GM23338 (cell line): Measurements from ENCODE around the gene CCDC38.

Experiments
- EZH2 ChIP-seq: fragments of 200-600 bp; sonication (generic); IDR thresholded peaks from one replicate; pipeline ENCODE4 v1.8.0; 2017; ENCODE audit warnings: antibody characterized with exemption, mild to moderate bottlenecking, low read depth; ENCODE audit not compliant: unreplicated experiment
- POLR2AphosphoS5 ChIP-seq: IDR thresholded peaks from 2 replicates; pipeline ENCODE4 v1.6.1; 2016; ENCODE audit warnings: antibody characterized with exemption, low read depth
- STAT1 ChIP-seq: IDR thresholded peaks from one replicate; pipeline ENCODE4 v1.6.1; 2016; ENCODE audit warnings: antibody characterized with exemption; ENCODE audit not compliant: unreplicated experiment
- TF ChIP-seq, protein P1 (sequence below), 2 experiments: fragments of 200-600 bp in 1 of 2; sonication (generic) in 1 of 2; conservative IDR thresholded peaks; 2 replicates each; pipeline versions ENCODE4 v1.5.1 to v1.6.1; 2016 to 2017; ENCODE audit warnings: antibody characterized with exemption in 2 of 2, low read depth in 2 of 2, mild to moderate bottlenecking in 2 of 2, moderate library complexity in 1 of 2
- TF ChIP-seq, protein P2 (sequence below): IDR thresholded peaks from one replicate; pipeline ENCODE4 v1.6.1; 2018; ENCODE audit warnings: antibody characterized with exemption; ENCODE audit not compliant: unreplicated experiment
- TF ChIP-seq, protein P3 (sequence below): IDR thresholded peaks from 2 replicates; pipeline ENCODE4 v1.6.1; 2016; ENCODE audit warnings: antibody characterized with exemption

DNA sequence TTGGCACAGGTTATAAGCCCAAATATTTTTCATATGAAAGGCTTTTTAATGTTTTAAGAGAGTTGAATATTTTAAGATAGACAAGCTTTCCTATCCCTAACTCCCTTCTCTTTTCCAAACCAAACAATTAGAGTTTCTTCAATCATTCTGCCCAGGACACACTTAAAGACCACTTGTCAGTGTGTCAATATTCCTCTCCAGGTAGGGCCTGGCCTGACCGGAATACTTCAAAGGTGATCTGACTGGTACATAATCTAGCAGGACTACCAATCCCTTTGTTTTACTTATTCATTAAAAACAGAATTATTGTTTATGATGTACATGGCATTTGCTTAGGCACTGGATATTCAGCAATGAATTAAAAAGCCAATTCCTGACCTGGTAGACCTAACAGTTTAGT, 107.8 kb downstream of the CCDC38 start:
- TF ChIP-seq, protein P1, sequence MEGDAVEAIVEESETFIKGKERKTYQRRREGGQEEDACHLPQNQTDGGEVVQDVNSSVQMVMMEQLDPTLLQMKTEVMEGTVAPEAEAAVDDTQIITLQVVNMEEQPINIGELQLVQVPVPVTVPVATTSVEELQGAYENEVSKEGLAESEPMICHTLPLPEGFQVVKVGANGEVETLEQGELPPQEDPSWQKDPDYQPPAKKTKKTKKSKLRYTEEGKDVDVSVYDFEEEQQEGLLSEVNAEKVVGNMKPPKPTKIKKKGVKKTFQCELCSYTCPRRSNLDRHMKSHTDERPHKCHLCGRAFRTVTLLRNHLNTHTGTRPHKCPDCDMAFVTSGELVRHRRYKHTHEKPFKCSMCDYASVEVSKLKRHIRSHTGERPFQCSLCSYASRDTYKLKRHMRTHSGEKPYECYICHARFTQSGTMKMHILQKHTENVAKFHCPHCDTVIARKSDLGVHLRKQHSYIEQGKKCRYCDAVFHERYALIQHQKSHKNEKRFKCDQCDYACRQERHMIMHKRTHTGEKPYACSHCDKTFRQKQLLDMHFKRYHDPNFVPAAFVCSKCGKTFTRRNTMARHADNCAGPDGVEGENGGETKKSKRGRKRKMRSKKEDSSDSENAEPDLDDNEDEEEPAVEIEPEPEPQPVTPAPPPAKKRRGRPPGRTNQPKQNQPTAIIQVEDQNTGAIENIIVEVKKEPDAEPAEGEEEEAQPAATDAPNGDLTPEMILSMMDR (conservative IDR thresholded peaks at IDR 0.05; ENCODE audit: low read depth in 2 of 2) = no peak
- TF ChIP-seq, protein P2, sequence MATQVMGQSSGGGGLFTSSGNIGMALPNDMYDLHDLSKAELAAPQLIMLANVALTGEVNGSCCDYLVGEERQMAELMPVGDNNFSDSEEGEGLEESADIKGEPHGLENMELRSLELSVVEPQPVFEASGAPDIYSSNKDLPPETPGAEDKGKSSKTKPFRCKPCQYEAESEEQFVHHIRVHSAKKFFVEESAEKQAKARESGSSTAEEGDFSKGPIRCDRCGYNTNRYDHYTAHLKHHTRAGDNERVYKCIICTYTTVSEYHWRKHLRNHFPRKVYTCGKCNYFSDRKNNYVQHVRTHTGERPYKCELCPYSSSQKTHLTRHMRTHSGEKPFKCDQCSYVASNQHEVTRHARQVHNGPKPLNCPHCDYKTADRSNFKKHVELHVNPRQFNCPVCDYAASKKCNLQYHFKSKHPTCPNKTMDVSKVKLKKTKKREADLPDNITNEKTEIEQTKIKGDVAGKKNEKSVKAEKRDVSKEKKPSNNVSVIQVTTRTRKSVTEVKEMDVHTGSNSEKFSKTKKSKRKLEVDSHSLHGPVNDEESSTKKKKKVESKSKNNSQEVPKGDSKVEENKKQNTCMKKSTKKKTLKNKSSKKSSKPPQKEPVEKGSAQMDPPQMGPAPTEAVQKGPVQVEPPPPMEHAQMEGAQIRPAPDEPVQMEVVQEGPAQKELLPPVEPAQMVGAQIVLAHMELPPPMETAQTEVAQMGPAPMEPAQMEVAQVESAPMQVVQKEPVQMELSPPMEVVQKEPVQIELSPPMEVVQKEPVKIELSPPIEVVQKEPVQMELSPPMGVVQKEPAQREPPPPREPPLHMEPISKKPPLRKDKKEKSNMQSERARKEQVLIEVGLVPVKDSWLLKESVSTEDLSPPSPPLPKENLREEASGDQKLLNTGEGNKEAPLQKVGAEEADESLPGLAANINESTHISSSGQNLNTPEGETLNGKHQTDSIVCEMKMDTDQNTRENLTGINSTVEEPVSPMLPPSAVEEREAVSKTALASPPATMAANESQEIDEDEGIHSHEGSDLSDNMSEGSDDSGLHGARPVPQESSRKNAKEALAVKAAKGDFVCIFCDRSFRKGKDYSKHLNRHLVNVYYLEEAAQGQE = no peak
- TF ChIP-seq, protein P3, sequence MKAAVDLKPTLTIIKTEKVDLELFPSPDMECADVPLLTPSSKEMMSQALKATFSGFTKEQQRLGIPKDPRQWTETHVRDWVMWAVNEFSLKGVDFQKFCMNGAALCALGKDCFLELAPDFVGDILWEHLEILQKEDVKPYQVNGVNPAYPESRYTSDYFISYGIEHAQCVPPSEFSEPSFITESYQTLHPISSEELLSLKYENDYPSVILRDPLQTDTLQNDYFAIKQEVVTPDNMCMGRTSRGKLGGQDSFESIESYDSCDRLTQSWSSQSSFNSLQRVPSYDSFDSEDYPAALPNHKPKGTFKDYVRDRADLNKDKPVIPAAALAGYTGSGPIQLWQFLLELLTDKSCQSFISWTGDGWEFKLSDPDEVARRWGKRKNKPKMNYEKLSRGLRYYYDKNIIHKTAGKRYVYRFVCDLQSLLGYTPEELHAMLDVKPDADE = no peak
- TF ChIP-seq EZH2 (no peak), POLR2AphosphoS5 (no peak), STAT1 (no peak)
